Ecto neural progenitor cell (in vitro differentiated cells): Measurements from ENCODE around the gene IFNAR2.
"Not testable (repeated sequence)": the region's sequence is repeated elsewhere in the genome, so short reads cannot be mapped to it uniquely, and the experiment has no call there.

Source experiments
- DNase-seq: peaks from one replicate; pipeline ENCODE4 v3.0.0-alpha.2; 2018; ENCODE audit warnings: low spot score

Gene IFNAR2

DNA sequence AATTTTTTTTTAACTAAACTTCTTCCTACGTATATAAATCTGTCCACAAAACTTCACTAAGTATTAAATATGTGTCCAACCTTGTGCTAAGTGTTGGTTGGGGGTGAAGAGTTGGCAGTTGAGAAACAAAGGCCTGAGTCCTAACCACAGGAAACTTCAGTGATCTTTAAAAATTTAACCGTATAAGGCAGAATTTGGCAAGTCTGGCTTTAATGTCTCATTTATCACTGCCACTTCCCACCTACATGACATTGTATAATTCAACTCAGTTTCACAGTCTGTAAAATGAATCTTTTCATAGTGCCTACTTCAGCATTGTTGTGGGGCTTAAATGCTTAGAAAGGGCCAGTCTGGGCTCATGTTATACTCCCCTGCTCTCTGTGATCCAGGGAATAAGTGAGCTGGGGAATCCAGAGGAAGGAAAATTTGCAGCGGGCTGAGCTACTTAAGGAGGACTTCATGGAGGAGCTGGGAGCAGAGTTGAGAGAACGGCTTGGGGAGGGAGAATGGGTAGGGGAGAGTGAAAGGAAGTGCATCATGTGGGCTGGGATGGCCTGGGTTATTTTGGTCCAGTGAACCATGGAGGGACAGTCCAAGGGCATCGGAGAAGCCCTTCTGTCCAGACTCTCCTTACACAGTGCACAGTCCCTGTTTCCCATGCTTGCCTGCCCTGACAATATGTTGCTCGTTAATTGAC lies 14.5 kb downstream of the IFNAR2 start:
- no peak for DNase-seq

DNA sequence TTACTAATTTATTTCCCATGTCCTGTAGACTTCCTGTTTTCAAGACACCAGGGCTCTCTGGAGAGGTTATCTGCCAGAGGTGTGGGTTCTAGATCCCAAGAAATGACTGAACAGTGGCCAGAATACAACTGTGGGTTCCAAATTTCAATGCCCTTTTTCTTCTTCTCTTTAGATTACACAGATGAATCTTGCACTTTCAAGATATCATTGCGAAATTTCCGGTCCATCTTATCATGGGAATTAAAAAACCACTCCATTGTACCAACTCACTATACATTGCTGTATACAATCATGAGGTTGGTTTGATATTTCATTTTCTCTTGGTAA lies 15.0 kb downstream of the IFNAR2 start:
- DNase-seq: no peak

DNA sequence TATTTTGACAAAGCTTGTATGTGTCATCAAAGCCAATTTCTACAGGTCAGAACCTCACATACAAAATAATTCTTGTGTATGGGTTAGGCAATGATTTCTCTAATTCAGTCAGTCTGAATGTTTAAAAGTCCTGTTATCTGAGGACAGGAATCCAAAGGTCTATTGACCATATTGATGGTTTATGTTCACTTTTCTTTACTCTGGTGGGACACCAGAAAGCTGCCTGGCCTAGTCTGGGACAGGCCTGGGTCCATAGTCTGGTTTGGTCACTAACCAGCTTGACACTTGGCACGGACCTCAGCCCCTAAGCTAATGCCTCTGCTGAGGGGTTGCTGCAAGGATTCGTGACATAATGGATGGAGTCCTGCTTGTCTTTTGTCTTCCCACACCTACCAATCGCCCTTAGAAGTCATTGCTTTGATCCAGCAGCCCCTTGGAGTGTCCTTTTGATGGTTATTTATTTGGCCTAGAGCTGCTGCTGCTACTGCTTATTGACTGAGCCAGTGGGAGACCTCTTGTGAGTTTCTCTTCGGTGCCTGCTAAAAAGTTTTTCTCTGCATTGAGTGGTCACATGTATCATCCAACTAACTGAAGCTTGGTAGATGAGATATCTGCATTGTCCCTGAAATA lies 15.7 kb downstream of the IFNAR2 start:
- DNase-seq: no peak

DNA sequence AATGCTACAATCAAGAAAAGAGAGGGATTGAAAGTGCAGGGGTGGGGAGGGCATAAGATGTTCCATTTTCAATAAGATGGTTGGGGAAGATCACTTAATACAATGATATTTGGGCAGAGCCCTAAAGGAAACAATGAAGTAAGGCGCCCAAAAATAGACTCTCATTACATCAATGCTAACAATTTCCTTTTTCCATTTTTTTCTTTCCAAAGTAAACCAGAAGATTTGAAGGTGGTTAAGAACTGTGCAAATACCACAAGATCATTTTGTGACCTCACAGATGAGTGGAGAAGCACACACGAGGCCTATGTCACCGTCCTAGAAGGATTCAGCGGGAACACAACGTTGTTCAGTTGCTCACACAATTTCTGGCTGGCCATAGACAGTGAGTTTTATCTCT lies 16.8 kb downstream of the IFNAR2 start:
- no peak for DNase-seq

DNA sequence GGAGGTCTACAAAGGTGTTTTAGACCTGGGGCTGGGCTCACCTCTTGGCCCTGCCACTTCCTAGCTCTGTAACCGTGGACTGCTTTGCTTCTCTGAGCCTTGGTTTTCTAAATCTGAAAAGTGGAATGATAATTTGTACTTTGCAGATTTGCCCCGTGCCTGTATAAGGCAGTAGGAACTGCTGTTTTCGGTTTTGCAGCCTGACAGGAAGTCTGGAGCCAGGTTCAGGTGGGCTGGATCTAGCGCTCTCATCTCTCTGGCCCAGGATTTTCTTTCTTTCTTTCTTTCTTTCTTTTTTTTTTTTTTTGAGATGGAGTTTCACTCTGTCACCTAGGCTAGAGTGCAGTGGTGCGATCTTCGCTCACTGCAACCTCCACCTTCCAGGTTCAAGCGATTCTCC lies 17.2 kb downstream of the IFNAR2 start:
- no peak for DNase-seq

DNA sequence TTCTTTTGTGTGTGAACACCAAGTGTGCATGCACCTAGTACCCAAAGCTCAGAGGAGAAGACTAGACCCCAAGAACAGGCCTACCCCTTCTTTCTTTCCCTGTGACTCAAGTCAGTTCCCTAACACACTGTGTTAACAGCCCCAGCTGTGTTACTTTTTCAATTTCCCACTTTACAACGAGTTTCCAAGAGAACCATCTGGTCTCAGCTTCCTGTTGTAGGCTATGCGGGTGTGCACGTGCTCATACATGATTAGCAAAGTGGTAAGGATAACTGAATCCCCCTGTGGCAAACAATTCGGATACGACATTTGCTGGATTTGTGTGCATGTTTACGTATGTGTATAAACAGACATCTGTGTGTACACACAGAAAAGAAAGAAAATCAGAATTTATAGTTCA lies 17.9 kb downstream of the IFNAR2 start:
- no peak for DNase-seq

DNA sequence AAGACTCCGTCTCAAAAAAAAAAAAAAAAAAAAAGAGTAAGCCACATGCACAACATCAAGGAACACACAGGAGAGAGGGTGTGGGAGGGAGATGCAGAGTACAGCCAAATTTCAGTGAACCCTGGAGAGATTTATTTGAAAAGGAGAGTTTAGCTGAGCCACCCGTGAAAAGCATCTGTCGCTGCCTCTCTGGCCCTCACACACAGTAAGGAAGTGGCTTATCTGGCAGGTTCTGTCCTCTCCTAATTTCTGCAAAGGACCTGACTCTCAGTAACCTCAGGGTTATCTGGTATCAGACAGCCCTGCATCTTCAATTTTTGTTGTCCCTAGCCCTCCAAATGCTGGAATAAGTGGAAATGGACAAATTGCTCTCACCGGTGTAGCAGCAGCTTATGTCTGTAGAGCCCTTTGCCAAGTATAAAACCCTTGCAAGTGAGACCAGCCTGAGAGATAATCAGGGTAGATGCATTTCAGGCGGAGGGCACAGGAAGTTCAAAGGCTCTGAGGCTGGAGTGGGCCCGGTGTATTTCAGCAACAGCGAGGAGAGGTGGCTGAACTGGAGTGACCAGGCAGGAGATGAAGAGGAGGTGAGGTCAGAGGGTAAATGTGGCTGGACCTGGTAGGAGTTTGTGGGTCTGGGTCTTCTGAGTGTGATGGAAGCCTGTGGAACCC lies 19.7 kb downstream of the IFNAR2 start:
- no peak for DNase-seq

DNA sequence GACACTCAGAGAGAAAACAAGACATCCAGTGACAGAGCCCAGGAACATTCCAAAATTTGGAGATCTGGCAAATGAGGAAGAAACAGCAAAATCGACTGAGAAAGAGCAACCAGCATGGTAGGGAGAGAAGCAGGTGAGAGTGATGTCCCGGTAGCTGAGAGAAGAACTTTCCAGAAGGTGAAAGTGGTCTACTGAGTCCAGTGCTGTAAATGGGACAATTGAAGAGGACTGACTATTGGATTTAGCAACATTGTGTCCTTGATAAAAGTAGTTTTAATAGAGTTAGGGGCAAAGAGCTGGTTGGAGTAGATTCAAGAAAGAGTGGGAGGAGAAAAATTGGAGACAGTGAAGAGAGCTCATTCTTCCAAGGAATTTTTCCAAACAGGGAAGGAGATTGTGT lies 21.4 kb downstream of the IFNAR2 start:
- no peak for DNase-seq

DNA sequence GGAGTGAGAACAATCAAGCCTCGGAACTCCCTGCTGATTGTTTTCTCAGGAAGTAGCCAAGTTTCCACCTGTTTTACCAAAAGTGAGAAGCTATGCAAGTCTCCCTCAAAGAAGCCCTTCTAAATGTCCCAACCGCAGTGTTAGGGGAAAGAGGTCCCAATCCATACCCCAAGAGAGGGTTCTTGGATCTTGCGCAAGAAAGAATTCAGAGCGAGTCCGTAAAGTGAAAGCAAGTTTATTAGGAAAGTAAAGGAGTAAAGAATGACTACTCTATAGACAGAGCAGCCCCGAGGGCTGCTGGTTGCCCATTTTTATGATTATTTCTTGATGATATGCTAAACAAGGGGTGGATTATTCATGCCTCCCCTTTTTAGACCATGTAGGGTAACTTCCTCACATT lies 23.6 kb downstream of the IFNAR2 start:
- DNase-seq: not testable (repeated sequence)

DNA sequence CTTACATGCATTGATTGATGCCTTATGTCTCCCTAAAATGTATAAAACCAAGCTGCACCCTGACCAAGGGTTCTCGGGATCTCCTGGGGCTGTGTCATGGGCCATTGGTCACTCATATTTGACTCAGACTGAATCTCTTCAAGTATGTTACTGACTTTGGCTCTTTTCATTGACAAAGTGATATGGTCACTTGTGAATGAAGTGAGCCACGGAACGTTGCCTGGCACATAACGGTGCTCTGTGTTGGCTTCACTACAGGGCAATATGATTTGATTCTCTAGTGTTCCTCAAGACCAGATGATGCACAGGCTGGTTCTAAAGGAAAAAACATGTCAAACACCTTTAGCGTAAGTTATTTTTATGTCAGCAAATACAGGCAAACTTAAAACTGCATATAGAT lies 25.0 kb downstream of the IFNAR2 start:
- no peak for DNase-seq

DNA sequence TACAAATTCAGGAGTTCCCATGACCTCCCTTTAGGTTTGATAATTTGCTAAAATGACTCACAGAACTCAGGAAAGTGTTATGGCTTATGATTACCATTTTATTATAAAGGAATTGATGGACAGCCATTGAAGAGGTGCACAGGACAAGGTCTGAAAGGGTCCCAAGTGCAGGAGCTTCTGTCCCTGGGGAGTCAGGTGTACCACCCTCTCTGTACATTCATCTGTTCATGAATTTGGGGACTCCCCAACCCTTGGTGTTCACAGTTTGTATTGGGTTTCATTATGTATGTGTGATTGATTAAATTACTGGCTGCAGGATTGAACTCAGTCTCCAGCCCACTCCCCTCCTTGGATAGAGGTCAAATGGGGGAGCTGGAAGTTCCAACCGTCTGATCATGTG lies 25.7 kb downstream of the IFNAR2 start:
- DNase-seq: no peak

DNA sequence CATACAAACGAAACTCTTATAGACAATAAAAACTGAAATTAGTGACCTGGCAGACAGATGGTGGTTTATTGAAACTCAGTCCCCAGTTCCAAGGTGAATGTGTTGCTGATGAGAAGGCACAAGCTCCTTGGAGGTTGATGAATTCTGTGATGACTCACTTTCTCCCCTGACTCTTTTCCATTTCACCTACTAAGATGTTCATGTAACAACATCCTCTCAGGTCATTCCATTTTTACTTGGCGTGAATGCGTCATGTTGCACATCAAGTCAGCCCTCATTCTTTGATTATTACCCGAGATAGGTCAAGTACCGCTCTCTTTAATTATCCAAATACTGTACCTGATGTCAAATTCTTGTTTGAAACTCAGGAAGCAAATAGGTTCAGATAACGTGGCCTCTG lies 26.3 kb downstream of the IFNAR2 start:
- DNase-seq: no peak

DNA sequence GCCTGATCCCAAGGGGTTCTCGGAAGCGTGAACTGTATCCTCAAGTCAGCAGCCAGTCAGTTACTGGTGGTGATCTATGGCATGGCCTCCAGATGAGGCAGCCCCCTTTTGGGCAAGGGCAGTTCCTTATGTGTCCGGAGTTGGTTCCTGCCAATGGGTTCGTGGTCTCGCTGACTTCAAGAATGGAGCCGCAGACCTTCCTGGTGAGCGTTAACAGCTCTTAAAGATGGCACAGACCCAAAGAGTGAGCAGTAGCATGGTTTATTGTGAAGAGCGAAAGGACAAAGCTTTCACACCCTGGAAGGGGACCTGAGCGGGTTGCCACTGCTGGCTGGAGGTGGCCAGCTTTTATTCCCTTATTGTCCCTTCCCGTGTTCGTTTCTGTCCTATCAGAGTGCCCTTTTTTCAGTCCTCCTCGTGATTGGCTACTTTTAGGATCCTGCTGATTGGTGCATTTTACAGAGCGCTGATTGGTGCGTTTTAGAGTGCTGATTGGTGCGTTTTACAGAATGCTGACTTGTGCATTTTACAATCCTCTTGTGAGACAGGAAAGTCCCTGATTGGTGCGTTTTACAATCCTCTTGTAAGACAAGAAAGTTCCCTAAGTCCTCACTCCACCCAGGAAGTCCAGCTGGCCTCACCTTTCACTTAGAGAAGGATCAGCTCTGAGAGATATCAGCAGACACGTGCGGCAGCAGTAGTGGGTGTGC lies 27.5 kb downstream of the IFNAR2 start:
- DNase-seq: no peak

DNA sequence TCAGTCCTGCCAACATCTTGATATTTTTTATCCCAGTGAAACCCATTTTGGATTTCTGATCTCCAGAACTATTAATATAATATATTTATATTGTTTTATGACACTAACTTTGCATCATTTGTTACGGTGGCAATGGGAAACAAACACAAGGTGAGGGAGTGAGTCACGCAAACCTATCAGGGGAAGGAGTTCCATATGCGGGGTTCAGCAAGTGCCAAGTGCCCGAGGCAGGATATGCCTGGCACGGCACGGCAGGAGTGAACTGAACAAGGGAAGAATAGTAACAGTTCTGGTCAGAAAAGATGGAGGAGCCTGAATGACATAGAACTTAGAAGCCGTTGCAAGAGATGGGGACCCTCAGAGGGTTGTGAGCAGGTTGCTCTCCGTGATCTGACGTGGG lies 28.7 kb downstream of the IFNAR2 start:
- no peak for DNase-seq

DNA sequence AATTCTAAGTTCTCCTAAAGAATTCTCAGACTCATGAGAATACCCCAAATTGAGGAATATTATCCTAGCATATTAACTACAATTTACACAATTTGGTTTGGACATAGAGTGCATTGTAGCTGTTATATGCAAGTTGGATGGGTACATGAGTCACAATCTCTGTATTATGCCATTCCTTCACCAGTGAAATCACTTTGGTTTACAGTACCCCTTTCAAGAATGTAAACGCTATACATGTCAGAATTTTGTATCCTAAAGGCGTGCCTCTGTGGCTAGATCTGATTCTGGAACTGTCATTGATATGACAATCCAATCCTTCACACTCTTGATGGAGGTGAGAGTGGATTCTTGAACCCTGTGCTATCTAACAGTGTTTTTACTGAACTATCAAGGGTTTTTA lies 29.7 kb downstream of the IFNAR2 start:
- no peak for DNase-seq

DNA sequence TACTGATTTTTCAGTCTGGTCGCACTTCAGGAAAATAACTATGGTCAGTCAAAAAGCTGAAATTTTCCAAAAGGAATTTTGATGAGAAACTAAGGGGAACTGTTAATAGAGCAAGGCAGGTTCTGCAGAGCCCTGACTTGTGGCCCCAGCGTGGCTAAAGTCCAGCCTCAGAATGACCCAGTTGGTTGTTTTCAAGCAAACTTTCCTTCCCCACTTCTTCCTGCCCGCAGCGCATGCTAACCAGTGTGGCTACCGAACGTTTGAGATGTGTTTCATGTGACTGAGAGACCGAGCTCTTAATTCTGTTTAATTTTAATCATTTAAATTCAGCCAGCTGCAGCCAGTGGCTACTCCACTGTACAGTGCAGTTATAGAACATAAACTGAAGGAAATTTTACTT lies 30.3 kb downstream of the IFNAR2 start:
- DNase-seq: no peak

DNA sequence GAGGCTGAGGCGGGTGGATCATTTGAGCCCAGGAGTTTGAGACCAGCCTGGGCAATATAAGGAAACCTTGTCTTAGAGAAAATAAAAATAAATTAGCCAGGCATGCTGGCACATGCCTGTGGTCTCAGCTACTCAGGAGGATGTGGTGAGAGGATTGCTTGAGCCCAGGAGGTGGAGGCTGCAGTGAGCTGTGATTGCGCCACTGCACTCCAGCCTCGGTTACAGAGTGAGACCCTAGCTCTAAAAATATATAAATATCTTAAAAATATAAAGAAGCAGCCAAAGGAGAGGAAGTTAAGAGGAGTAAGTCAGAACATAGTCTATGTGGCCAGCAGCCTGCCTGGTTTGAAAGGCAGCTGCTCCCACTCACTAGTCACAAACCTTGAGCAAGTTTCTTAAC lies 31.9 kb downstream of the IFNAR2 start:
- DNase-seq: no peak

DNA sequence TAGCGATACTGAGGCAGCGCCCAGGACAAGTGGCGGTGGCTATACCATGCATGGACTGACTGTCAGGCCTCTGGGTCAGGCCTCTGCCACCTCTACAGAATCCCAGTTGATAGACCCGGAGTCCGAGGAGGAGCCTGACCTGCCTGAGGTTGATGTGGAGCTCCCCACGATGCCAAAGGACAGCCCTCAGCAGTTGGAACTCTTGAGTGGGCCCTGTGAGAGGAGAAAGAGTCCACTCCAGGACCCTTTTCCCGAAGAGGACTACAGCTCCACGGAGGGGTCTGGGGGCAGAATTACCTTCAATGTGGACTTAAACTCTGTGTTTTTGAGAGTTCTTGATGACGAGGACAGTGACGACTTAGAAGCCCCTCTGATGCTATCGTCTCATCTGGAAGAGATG lies 33.2 kb downstream of the IFNAR2 start:
- no peak for DNase-seq

DNA sequence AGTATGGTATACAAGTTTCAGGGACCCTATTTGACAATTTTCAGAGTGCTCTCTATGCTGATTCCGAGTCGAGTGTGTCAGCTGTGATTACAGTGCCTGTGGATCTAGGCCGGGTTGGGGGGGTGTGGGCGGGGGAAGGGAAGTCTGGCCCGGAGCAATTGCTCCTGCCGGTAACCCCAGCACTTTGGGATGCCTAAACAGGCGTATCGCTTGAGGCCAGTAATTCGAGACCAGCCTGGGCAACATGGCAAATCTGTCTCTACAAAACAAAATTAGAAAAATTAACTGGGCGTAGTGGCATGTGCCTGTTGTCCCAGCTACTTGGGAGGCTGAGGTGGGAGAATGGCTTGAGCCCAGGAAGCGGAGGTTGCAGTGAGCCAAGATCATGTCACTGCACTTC lies 34.8 kb downstream of the IFNAR2 start:
- DNase-seq: no peak

DNA sequence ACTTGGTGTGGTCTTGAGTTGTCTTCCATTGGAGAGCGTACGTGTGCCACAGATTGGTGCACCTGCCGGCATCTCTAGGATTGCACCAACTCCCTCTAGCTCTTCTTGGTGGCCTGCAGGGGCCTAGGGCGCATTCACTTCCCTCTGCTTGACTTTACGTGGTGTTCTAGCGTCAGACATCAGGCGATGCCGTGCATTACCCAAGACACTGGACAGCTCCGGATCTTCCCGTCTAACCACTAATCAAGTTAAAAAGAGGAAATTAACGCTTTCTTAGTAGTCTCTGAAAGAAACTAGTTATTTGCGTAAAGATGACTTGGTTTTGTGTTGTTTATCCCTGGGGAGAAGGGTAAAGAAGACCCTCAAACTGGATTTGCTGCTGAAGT lies 35.9 kb downstream of the IFNAR2 start:
- DNase-seq: no peak

DNA sequence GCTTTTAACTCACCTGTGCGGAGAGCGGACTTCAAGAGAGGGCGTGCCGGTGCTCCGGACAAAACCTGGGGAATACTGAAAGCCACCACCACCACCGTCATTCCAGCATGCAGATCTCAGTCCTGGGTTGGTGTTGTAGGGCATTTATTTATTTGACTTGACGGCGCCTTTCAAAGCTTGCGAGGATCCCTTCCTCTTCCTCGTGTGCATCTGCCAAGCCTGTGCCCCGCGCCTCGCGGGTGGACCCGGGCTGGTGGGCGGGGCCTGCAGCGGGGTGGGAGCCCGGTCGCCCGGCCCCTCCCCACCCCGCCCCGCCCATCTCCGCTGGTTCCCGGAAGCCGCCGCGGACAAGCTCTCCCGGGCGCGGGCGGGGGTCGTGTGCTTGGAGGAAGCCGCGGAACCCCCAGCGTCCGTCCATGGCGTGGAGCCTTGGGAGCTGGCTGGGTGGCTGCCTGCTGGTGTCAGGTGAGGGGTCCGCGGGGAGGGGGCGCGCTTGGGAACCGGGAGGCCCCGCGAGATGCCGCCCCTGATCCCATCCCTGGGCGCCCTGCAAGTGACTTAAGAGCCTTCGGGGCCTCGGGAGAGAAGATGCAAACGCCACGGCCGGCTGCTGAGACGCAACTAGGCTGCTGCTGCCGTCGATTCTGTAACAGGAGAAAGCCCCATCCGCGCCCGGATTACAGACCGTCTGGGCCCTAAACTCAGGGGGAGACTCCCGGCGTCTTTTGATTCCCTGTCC lies 36.5 kb downstream of the IFNAR2 start, which contains the start of gene IL10RB:
Gene IL10RB (plus strand): TSS at position 318 of the 739 bp plus-strand sequence. CDS start 99 bp downstream, at position 417.
- DNase-seq: peak; percentile 83

DNA sequence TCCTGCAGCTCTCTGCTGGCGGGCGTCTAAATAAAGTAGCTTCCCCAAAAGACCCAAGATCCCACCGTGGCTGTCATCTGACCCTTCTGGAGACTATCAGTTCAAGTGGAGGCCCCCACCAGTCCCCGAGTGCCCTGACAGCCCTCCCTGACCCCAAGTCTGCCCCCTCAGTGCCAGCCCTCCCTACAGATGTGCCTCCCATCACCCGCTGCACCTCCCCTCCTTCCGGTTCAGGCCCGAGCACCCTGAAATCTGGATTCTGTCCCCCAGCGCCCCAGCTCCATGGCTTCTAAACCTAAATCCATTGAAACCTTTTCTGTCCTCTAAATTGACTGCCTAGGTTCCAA lies 37.0 kb downstream of the IFNAR2 start:
- no peak for DNase-seq
